Right lobe of liver (tissue), 4 donors: ENCODE results near the gene HOXA11.

Experiments used
- CTCF ChIP-seq, 4 donors: fragments of 200-600 bp in 3 of 4; fragments of 450-650 bp in 1 of 4; IDR thresholded peaks; one replicate each; pipeline versions ENCODE4 v1.5.1 to v1.8.0; 2016 to 2022; ENCODE audit warnings: antibody characterized with exemption in 4 of 4, mild to moderate bottlenecking in 2 of 4
- POLR2A ChIP-seq: fragments of 450-650 bp; IDR thresholded peaks from one replicate; pipeline ENCODE4 v1.6.1; 2017; ENCODE audit warnings: antibody characterized with exemption, mild to moderate bottlenecking
- donor health status: DM: no; HTN: no; CAD: no.
- donor health status: DM: no; HTN: no; CAD: no.
- donor health status: DM: no; HTN: yes; CAD: no.

GRCh38 chr7:27152816-27153442 lies 32.1 kb downstream of the HOXA11 start:
- TF ChIP-seq CTCF (IDR thresholded peaks at IDR 0.05) (no peak), POLR2A (no peak)
